ENCODE measurements around the gene RASSF8. TPM values are rescaled to one million over a fixed set of nuclear protein-coding genes. Genes with fewer than 3 reads are reported as not detected.
A peak's percentile ranks its signal among the peaks of the same experiment; 100 is the strongest.

RASSF8 gene
- total RNA-seq, 1 experiment from 2014 or later = 26.5 TPM

GRCh38 chr12:26042645-26043044 is 84.2 kb downstream of the RASSF8 start:
- Histone ChIP-seq H3K4me2 (peak overlapping the region; percentile 24; the same call in 1 of the 2 replicates), H3K79me2 (ENCODE audit: low read depth) (0 out of 2 replicates have a peak, but pooled peaks cover 14% of the 10 kb centered on the region), H3K9me3 (ENCODE audit: insufficient read depth, low read depth) (no peaks in the 10 kb centered on the region; the same call in 1 of the 2 replicates), H2AFZ (no peak overlapping the region), H3K36me3 (ENCODE audit: low read depth) (no peaks in the 10 kb centered on the region), H3K9me2 (ENCODE audit: insufficient read depth) (no peaks in the 10 kb centered on the region), H3K4me3 (no peak overlapping the region), H4K20me1 (ENCODE audit: insufficient read depth) (no peaks in the 10 kb centered on the region), H3K27me3 (ENCODE audit: insufficient read depth, low read depth) (no peaks in the 10 kb centered on the region), H3K4me1 (replicated peaks; ENCODE audit: insufficient read depth) (peaks cover 23% of the 10 kb centered on the region), H3K27ac (no peak overlapping the region), H3F3A (ENCODE audit: insufficient read depth, low read depth) (no peaks in the 10 kb centered on the region)
- intact Hi-C loops (cut with micrococcal nuclease; ENCODE audit: unreplicated experiment) = loop anchor here (2.0 to 5.0 kb wide), 2 partner anchors 48 to 70 kb away; no protein-coding TSS in a partner anchor
- no TSS peak for BruUV-seq (replicated peaks)
- ChIA-PET CTCF (no interaction called here), POLR2A (ENCODE audit: unreplicated experiment) (interaction anchor here (0.6 to 0.7 kb wide), 2 partner anchors 32 to 43 kb away, joined by 4 to 29 read pairs; no protein-coding TSS in a partner anchor)
- no peak for DNase-seq
- TF ChIP-seq, protein P1, sequence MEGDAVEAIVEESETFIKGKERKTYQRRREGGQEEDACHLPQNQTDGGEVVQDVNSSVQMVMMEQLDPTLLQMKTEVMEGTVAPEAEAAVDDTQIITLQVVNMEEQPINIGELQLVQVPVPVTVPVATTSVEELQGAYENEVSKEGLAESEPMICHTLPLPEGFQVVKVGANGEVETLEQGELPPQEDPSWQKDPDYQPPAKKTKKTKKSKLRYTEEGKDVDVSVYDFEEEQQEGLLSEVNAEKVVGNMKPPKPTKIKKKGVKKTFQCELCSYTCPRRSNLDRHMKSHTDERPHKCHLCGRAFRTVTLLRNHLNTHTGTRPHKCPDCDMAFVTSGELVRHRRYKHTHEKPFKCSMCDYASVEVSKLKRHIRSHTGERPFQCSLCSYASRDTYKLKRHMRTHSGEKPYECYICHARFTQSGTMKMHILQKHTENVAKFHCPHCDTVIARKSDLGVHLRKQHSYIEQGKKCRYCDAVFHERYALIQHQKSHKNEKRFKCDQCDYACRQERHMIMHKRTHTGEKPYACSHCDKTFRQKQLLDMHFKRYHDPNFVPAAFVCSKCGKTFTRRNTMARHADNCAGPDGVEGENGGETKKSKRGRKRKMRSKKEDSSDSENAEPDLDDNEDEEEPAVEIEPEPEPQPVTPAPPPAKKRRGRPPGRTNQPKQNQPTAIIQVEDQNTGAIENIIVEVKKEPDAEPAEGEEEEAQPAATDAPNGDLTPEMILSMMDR (conservative IDR thresholded peaks at IDR 0.05) = no peak
- no peak for TF ChIP-seq EZH2 (IDR thresholded peaks at IDR 0.05; ENCODE audit: low read depth)

- Histone ChIP-seq H3K27ac (no peak overlapping the region), H2AFZ (no peak overlapping the region), H3F3A (ENCODE audit: insufficient read depth, low read depth) (no peaks in the 10 kb centered on the region), H3K4me3 (no peak overlapping the region), H3K9me3 (ENCODE audit: insufficient read depth, low read depth) (no peaks in the 10 kb centered on the region; the same call in 1 of the 2 replicates), H4K20me1 (ENCODE audit: insufficient read depth) (no peaks in the 10 kb centered on the region), H3K9me2 (ENCODE audit: insufficient read depth) (no peaks in the 10 kb centered on the region), H3K4me1 (replicated peaks; ENCODE audit: insufficient read depth) (peaks cover 23% of the 10 kb centered on the region), H3K79me2 (ENCODE audit: low read depth) (0 out of 2 replicates have a peak, but pooled peaks cover 14% of the 10 kb centered on the region), H3K36me3 (ENCODE audit: low read depth) (no peaks in the 10 kb centered on the region), H3K27me3 (ENCODE audit: insufficient read depth, low read depth) (no peaks in the 10 kb centered on the region), H3K4me2 (0 out of 2 replicates have a peak overlapping the region, but pooled peaks have one; percentile 1)
- ChIA-PET CTCF (no interaction called here), POLR2A (ENCODE audit: unreplicated experiment) (interaction anchor here (0.6 to 0.7 kb wide), 2 partner anchors 33 to 49 kb away, joined by 4 to 10 read pairs; no protein-coding TSS in a partner anchor)
- intact Hi-C loops (cut with micrococcal nuclease; ENCODE audit: unreplicated experiment) = loop anchor here (2.0 to 5.0 kb wide), 2 partner anchors 47 to 69 kb away; no protein-coding TSS in a partner anchor
- BruUV-seq (replicated peaks) = no TSS peak
- TF ChIP-seq EZH2 (IDR thresholded peaks at IDR 0.05; ENCODE audit: low read depth) = no peak
- TF ChIP-seq, protein P1 (conservative IDR thresholded peaks at IDR 0.05) = no peak
- no peak for DNase-seq
These were observed 84.9 kb downstream of the RASSF8 start for GRCh38 chr12:26043135-26044006.

- Histone ChIP-seq H3K9me2 (ENCODE audit: insufficient read depth) (no peaks in the 10 kb centered on the region), H3F3A (ENCODE audit: insufficient read depth, low read depth) (no peaks in the 10 kb centered on the region), H3K9me3 (ENCODE audit: insufficient read depth, low read depth) (no peaks in the 10 kb centered on the region; the same call in 1 of the 2 replicates), H3K27ac (no peak overlapping the region), H4K20me1 (ENCODE audit: insufficient read depth) (no peaks in the 10 kb centered on the region), H3K4me1 (replicated peaks; ENCODE audit: insufficient read depth) (peaks cover 23% of the 10 kb centered on the region), H3K79me2 (ENCODE audit: low read depth) (0 out of 2 replicates have a peak, but pooled peaks cover 14% of the 10 kb centered on the region), H2AFZ (no peak overlapping the region), H3K4me3 (no peak overlapping the region), H3K36me3 (ENCODE audit: low read depth) (no peaks in the 10 kb centered on the region), H3K4me2 (no peak overlapping the region), H3K27me3 (ENCODE audit: insufficient read depth, low read depth) (no peaks in the 10 kb centered on the region)
- intact Hi-C loops (cut with micrococcal nuclease; ENCODE audit: unreplicated experiment) = loop anchor here (5.0 kb wide), 1 partner anchor 68 kb away; no protein-coding TSS in a partner anchor
- DNase-seq = no peak
- POLR2A ChIA-PET (ENCODE audit: unreplicated experiment) = interaction anchor here (0.6 kb wide), 1 partner anchor 112 kb away, joined by 3 read pairs; no protein-coding TSS in a partner anchor
- no TSS peak for BruUV-seq (replicated peaks)
- TF ChIP-seq, protein P1 (conservative IDR thresholded peaks at IDR 0.05) = no peak
- no peak for TF ChIP-seq EZH2 (IDR thresholded peaks at IDR 0.05; ENCODE audit: low read depth)
- CTCF ChIA-PET = interaction anchor here (0.6 kb wide), 3 partner anchors 11 to 1775 kb away, joined by 3 to 9 read pairs (median 3); no protein-coding TSS in a partner anchor
These were observed 85.5 kb downstream of the RASSF8 start for GRCh38 chr12:26044007-26044394.

Data from PC-9 (cell line).